ENCODE measurements around the gene CLMN.

- TF ChIP-seq EZH2 (IDR thresholded peaks at IDR 0.05; ENCODE audit: borderline replicate concordance, insufficient read depth, low read depth, low read length, poor library complexity, severe bottlenecking), result no peak
- no peak for TF ChIP-seq CTCF (IDR thresholded peaks at IDR 0.05)
Measured at GRCh38 chr14:95262511-95262891, 57.2 kb downstream of the CLMN start.
